GM21381 (cell line): ENCODE results near the gene ACE.
"Not testable (repeated sequence)": the region's sequence is repeated elsewhere in the genome, so short reads cannot be mapped to it uniquely, and the experiment has no call there.

Source experiments
- ATAC-seq: cut with Tn5 transposase; IDR thresholded peaks from one replicate; pipeline ENCODE4 v1.9.1; 2021; ENCODE audit warnings: mild to moderate bottlenecking, moderate library complexity; ENCODE audit not compliant: unreplicated experiment

ACE gene

DNA sequence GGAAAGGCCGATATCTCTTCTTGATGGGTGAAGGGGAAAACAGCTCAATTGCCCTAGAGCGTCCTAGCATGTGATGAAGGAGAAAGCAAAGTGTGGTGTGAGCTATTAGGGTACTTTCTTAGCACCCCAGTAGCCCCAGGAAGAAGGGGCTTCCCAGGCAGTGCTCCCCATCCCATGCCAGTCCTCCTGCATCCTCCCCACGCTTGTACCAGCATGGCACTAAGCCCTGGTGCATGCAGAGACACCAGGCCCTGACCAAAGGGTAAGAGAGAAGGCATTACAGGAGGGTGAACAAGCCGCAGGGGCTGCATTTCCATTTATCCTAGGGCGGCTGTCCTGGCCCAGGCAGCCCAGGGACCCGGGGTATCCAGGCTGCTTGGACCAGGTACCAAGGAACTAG lies 33.8 kb upstream of the ACE start:
- no peak for ATAC-seq

DNA sequence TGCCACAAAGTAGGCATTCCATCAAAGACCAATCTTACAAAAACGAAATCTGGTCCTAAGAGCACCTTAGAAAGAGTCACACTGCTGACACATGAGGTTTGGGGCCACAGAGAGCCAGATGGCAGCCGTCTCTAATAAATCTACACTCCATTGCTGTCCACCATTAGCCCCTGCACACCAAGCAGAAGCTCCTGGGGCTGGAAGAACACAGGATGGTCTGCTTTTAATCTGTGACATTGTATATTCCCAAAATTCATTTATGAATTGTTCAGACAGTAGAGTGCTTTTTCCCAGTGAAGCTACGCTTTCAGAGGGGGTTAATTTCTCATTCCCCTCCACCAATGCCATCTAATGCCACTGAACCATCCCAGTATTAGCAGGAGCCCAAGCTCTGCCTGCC lies 32.4 kb upstream of the ACE start:
- no peak for ATAC-seq

DNA sequence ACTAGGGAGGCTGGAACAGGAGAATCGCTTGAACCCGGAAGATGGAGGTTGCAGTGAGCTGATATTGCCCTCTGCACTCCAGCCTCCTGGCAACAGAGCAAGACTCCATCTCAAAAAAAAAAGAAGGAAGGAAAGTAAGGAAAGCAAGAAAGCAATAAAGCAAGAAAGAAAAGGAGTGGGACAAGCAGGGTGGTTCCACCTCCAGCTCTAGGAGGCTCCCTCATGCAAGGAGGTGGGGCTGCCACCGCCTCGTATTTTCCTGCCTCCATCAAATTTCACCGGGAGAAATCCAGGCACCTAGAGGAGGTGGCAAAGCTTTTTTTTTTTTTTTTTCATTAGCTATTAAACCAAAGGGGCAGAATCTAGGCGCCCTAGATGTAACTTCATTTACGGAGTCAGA lies 31.8 kb upstream of the ACE start:
- ATAC-seq, result no peak

DNA sequence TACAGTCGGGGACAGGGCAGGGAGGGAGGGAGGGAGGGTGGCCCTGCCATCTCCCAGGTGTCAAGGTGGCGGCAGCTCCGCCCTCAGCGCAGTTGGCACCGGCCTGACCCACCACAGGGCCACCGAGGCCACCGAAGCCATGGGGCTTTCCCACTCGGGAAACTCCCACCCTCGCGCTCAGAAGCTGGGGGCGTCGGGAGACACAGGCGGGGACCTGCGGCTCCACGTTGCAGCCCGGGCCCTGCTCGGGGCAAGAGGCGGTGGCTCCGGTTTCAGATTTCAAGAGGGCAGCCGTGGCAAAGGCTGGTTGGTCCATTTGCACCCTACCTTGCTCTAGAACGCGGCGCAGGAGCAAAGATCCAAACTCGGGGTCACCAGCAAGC lies 31.3 kb upstream of the ACE start:
- ATAC-seq, result no peak

DNA sequence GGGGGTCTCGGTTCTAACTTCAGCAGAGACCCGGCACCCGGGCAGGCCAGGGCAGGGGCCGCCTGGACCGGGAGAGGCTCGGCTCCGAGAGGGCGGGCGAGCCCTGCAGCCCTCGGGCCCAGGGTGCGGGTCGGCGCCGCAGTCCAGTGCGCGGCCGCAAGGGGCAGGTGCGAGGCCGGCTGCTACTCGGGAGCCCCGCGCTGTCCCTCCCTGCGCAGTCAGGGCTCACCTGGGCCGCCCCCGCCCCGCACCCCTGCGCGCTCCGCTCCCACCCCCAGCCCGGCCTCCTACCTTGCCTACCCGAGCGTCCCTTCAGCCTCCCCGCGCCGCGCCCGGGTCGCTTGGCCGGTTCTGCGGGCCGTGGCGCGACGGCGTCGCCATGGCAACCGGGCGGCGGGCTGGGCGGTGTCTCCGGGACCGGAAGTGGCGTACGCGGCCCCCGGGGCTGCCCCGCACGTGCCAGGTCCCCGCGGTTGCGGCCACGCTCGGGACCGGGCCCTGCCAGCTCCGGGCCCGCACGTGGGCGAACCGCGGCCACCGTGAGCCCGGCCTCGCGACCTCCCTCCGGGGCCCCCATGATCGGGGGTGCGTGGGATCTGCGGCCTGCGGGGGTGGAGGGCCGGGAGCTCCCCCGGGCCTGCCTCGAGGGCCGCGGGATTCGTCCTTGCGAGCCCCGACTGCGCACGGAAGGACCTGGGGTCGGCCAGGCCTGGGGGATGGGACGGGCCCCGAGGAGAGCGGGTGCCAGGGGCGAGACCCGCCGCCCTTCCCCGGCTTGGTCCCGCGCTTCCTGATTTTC lies 30.7 kb upstream of the ACE start, which contains the start of gene CYB561:
Gene CYB561, minus strand, starts transcription at position 353 of the 799 bp plus-strand sequence. CDS start 8,759 bp downstream, outside the sequence.
- peak; percentile 65 for ATAC-seq

DNA sequence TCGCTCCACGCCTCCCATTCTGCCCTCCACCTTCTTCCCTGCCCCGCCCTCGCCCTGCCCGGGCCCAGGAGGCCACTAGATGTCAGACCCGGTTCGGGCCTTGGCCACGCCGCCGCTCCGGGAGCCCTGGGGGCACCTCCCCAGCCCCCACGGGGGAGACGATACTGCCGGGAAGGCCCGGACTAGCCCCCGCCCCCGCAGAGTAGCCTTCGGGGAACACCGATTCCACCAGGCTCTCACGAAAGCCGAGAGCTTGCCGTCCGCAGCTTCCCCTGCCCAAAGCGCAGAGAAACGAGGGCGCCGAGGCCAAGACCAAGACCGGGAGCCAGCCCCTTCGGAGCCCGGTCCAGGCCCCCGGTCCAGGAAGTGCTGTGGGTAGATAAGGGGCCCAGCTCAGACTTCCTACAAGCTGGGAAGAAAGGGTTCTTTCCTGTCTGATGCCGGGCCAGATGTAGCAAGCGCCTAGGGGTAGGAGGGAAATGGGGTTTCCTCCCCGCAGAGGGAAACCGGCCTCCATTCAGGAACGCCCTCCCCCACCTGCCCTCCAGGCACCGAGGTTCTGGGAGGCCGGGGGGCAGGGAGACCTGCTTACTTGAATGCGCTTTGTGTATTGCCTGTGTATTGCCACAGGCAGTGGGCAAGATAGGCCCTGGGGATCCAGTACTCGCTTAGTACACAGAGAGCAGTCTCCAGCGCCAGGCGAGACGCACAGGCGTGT lies 29.9 kb upstream of the ACE start:
- ATAC-seq, result peak; percentile 27

DNA sequence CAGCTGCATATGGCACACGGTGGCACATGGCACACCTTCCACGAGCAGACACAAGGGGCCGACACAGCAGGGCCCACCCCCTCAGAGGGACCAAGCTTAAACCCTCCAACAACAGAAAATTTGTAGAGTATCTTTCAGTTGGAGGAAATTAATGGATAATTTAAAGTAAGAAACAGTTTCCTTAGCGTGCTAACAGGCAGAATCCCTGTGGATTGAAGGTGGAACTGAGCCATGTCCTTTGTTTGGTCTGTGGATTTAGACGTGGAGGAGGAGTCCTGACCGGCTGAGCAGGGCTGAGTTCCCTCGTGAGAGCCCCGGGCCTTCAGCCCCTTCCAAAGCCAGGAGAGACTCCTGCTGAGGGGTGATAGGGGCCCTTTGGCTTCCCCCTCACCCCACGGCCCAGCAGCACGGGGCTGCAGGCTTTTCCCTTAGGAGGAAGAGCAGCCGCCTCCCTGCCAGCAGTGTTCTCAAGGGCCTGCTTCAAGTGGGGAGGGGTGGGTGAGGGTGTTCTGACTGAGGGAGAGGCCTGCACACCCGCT lies 29.3 kb upstream of the ACE start:
- no peak for ATAC-seq

DNA sequence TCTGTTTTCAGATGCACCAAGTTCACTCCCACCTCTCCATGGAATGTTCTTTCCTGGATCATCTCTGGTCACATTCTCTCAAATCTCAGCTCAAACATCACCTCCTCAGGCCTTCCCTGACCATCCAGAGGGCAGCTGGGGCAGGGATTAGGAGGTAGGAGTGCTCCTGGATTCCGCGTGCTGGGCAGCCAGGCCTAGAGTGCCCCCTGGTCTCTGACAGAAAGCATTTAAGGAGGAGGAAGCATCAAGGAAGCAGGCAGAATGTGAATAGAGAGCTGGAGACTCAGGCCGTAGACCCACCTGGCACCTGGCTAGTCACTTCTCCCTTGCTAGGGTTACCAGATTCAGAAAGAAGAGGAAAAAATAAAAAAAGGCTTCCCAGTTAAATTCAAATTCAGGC lies 28.2 kb upstream of the ACE start:
- no peak for ATAC-seq

DNA sequence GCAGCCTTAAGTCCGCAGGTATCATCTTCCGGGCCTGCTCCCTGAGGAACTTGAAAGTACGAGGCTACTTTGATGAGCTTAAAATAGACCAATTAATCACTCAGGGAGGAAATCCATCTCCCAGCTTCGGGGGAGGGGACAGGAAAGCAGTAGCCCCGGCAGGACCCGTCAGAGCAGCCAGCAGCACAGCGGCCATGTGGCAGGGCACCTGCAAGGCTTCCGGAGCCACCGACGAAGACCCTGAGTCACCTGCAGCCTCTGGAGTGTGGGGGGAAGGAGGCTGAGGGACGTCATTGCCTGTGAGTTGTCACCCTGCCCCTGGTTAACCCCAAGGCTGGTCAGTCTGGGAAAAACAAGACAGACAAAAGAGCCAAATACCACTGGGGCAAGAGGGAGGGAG lies 26.3 kb upstream of the ACE start:
- ATAC-seq, result no peak

DNA sequence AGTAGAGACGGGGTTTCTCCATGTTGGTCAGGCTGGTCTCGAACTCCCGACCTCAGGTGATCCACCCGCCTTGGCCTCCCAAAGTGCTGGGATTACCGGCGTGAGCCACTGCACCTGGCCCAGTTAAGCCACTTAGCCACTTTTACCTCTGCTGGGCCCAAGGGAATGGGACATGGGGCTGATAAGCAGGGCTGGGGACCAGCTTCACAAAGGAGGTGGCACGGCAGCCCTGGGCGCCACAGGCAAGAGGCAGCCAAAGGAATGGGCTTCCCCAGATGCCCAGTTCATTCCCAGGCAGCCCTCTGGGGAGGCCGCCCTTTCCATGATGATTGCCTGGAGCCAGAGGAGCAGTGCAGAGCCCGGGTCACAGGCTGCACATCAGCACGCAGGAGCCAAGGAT lies 25.7 kb upstream of the ACE start:
- no peak for ATAC-seq

DNA sequence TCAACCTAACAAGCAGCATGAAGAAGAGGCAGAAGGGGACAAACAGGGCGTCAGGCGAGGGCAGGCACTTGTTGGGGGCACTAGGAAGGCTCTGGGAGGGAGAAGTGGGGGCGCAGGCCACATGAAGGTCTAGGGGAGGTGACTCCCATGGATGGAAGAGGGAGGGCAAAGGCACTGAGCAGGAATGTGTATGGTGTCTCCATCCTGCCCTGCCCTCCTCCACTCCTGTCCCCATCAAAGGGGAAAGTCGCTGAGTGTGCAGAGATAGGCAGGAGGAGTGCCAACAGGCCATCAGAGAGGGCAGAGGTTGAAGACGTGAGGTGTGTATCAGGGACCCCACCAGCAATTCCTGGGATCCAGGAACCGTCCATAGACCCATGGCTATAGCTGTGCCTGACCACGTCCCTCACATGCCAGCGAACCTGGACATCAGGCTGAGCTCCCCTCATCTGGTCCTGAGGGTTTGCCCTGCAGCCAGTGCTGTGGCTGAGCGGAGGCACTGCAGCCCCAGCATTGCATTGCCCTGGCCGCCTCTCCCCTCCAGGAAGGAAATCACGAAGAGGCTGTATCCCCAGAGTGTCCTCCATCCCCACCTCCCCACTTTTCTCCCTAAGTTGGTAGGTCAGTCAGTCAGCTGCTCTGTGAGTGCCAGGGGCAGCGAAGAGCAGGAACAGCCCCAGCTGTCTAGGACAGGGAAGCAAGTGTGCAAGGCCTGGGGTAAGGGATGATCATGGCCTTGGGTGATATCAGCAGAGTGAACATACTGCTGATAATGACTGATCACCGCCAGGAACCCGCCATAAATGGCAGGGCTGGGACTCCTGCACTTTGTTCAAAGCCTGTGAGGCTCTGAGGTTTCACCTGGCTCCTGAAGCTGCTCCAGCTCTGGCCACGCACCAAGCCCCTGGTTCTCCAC lies 24.6 kb upstream of the ACE start:
- ATAC-seq, result no peak

DNA sequence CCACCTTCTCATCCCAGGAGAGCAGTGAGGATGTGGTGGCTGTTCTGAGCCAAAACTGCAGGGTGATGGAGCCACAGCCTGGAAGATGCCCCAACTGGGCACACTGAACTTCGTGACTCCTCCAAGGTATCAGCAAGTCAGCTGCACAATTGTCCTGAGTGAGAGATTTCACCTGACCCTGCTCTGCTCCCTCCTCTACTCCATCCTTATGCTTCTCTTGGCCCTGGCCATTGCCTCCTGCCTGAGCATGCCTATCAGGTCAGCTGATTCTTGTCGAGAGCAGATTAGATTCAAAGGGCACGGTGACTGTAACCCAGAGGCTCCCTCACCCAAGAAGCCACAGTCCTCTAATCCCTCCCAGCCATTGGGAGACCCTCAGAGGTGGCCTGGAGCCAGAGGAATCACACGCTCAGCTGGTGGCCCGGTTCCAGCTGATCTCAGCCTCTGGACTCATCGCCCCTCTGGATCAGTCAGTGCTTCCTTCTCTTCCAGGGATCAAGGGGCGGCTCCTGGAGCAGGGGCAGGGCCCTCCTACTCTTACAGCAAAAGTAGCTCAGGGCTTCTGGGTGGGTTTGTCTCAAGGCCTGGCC lies 23.8 kb upstream of the ACE start:
- ATAC-seq, result no peak

DNA sequence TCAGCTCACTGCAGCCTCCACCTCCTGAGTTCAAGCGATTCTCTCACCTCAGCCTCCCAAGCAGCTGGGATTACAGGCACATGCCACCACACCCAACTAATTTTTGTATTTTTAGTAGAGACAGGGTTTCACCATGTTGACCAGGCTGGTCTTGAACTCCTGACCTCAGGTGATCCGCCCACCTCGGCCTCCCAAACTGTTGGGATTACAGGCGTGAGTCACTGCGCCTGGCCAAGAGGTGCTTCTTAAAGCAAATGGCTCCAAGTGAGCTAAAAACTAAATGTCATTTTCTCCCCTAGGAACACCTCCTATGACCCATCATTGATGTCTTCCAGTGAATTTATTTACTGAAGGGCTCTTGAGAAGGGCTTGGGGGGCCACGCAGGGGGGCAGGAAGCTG lies 22.5 kb upstream of the ACE start:
- ATAC-seq, result not testable (repeated sequence)

DNA sequence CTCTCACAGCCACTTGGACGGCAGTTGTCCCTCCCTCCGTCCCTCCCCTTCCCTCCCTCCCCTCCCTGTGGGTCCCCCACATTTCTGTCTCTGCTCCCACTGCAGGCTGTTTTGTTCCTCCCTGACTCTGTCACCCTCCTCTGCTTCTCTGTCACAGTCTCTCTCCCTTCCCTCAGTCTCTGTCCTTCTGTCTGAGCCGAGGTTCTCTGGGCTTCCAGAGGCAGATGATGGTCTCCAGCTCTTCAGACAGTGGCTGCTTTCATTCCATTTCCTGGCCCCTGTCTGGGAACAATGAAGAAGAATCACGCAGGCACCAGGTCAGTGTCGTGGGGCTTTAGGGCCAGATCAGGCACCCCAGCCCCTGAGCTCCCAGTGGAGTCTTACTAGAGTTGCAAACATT lies 21.9 kb upstream of the ACE start:
- ATAC-seq, result no peak

DNA sequence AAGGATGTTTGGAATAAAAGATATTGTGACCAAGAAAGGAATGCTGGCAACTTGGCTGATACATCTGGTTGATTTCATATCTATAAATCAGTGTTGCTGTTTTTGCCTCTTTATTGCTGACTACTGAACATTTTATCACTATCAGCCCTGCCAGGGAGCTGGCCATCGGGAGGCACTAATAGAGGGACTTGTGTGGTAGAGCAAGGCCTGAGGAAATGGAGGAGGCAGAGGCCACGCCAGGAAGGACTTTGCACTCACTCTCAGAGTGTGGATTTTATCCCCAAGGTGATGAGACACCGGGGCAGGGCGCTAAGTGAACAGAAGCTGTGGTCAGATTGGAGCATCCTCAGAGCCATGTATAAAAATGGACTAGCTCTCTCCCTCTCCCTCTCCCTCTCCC lies 21.4 kb upstream of the ACE start:
- no peak for ATAC-seq

DNA sequence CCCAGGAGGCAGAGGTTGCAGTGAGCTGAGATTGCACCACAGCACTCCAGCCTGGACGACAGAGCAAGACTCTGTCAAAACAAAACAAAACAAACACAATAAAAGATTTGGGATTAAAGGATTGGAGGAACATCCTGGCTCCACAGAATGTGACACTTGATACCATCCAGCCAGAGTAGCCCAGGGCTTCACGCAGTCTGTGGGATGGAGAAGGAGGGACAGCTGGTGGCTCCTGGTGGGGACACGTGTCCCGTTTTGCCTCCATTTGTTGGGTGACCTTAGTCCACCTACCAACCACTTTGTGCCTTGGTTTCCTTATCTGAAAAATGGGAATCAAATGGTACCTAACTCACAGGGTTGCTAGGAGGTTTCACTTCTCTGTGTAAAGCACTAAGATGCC lies 18.4 kb upstream of the ACE start:
- no peak for ATAC-seq

DNA sequence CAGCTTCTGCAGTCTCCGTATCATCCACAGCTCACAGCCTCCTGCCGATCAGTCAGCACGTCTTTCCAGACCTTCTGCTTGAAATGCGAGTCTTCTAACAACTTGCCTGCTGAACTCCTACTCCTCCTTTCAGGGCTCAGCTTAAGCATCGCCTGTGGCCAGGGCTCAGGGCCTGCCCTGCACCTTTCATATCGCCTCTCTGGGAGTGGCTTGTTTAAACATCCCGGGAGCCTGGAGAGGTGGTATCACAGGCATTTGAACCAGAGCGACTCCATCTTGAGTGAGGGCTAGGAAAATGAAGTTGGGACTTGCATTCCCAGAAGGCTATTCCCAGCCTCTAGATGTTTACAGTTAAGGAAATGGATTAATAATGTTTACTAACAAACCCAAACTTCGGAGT lies 16.8 kb upstream of the ACE start:
- ATAC-seq, result no peak

DNA sequence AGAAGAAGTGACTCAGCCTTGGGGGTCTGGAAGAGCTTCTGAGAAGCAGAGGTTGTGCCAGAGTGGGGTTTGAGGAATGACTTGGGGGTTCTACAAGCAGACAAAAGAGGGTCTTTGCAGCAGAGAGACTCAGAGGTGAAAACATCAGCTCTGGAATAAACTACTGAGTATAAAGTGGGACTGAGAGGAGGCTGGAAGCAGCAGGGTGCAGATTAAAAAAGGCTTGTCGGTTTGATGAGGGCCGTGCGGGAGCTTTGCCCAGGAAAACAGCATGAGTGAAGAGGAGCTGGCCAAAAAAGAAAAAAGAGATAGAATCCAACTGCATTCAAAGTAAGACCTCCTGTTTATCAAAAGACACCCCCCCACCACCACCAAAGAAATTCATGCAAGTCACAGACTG lies 13.1 kb upstream of the ACE start:
- ATAC-seq, result no peak

DNA sequence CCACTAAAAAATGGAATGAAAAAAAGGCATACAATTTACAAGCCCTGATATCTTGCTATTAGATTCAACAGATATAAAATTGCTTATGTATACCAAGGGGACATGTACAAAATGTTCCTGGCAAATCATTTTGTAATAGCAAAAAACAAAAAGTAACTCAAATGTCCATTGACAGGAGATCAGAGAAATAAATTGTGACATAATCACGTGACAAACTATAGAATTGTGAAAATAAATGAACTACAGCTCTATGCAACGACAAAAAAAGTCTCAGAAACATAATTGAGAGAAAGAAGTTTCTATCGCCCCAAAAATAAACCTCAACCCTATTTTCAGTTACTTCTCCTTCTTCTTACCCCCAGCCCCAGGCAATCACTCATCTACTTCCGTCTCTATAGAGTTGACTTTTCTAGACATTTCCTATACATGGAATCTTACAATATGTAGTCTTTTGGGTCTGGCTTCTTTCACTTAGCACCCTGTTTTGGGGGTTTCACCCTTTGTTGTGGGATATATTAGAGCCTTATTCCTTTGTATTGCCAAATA lies 12.1 kb upstream of the ACE start:
- no peak for ATAC-seq

DNA sequence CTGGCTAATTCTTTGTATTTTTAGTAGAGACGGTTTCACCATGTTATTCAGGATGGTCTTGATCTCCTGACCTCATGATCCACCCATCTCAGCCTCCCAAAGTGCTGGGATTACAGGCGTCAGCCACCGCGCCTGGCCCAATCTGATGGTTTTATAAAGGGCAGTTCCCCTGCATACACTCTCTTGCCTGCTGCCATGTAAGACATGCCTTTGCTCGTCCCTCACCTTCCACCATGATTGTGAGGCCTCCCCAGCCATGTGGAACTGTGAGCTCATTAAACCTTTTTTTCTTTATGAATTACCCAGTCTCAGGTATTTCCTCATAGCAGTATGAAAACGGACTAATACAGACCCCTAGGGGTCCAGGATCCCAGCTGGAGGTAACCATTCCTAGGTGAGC lies 8.8 kb upstream of the ACE start:
- ATAC-seq, result not testable (repeated sequence)

DNA sequence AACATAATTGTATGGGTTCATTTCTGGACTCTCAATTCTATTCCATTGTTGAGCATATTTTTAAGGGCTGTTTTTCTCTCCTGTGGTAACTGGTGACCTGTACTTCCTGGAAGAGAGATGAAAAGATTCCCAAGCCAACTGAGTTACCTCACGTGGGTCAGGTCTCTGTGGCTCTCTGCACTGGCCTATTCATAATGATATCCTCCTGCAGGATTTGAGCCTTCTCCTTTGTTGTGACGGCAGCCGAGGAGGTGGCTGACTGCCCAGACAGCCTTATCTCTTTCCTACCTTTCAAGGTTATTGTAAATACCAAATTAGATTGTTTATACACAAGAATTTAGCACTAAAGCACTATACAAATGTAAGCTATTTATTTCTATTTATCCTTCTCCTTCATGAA lies 2.7 kb upstream of the ACE start:
- no peak for ATAC-seq
